Fibroblast of mammary gland (primary cell): ENCODE results near the gene GH1.

Experiments
- DNase-seq: peaks from one replicate; pipeline ENCODE4 v3.0.0-alpha.2; 2010; ENCODE audit warnings: low read depth
- H3K4me3 ChIP-seq: 2 replicates; pipeline ENCODE4 v1.5.1; 2011; ENCODE audit warnings: low read depth, mild to moderate bottlenecking, low read length, moderate library complexity; ENCODE audit not compliant: control insufficient read depth
- CTCF ChIP-seq: conservative IDR thresholded peaks from 2 replicates; pipeline ENCODE4 v1.5.1; 2011; ENCODE audit warnings: low read depth, low read length, inconsistent platforms; ENCODE audit not compliant: control insufficient read depth, insufficient read depth

The GH1 gene

GRCh38 chr17:63943745-63944144 is 25.1 kb upstream of the GH1 start:
- no peak for DNase-seq
- H3K4me3 ChIP-seq: no peak overlapping the region
- peak; percentile 14 for TF ChIP-seq CTCF

- DNase-seq: no peak
- TF ChIP-seq CTCF: no peak
- no peak overlapping the region for H3K4me3 ChIP-seq
These were observed 23.8 kb upstream of the GH1 start for GRCh38 chr17:63942309-63942985.

- no peak for TF ChIP-seq CTCF
- H3K4me3 ChIP-seq: no peak overlapping the region
- no peak for DNase-seq
These were observed 23.1 kb upstream of the GH1 start for GRCh38 chr17:63941751-63942150.

DNA sequence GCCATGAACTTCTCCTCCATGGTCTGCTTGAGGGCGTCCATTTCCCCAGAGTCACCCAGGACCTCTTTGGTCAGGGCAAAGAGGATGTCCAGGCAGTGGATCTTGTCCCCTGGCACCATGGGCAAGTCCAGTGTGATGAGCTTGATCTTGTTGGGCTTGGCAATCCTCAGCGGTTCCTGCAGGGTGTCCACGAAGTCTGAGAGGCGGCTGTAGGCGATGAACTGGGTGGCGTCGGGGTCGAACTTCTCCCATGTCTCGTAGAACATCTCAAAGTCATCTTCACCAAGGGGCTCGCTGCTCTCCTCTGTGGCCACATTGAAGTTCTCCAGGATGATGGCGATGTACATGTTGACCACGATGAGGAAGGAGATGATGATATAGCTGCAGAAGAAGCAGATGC is 22.5 kb upstream of the GH1 start:
- no peak for DNase-seq
- H3K4me3 ChIP-seq: no peak overlapping the region
- TF ChIP-seq CTCF: no peak

DNA sequence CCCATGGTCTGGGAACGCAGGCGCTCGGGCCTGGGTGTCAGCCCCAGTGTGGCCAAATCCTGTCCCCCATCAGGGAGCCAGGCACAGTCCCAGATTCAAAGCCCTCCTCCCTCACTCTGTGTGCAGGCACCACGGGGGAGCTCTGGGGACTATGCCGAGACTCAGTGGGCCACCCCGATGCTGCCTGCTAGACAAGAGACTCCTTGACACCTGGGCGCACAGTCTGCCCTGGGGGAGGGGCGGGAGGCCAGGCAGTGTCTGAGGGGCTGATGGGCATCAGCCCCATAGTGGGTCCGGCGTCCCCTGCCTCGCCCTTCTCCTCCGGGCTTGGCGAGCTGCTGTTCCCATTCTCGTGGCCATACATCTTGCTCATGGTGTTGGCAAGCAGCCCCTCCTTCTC is 21.9 kb upstream of the GH1 start:
- no peak for DNase-seq
- TF ChIP-seq CTCF: no peak
- H3K4me3 ChIP-seq: no peak overlapping the region

DNA sequence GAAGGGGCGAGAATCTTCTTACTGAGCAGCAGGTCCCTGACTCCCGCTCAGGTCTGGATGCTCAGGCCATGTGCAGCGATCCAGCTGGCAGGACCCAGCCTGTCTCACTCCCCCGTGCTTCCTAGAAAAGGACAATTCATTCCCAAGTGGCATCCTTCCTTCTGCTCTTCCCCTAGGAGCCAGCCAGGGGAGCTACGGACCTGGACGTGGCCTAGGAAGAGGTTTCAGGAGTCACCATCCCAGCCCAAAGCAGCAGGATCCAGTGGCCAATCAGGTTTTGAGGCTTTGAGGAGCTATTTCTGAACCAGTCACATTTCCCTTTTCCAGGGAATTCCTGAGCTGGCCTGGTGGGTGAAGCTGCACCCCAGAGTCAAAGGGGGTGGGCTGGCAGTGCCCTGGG is 21.2 kb upstream of the GH1 start:
- DNase-seq: no peak
- no peak for TF ChIP-seq CTCF
- H3K4me3 ChIP-seq: no peak overlapping the region

DNA sequence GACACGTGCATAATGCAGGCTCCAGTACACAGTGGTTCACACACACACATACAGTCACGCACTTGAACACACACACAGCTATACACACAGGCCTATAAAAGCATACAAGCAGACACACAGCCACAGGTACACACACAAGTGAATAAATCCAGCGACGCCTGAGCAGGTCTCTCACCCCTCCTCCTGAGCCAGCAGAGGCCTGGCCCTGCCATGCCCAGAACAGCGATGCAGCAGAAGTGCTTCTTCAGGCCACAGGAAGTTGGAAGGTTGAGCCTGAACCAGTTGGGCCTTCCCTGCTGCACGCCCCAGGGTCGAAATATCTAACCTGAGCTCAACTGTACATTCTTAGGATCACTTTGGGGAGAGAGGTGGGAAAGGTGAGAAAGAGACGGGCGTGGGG is 20.8 kb upstream of the GH1 start:
- no peak for TF ChIP-seq CTCF
- DNase-seq: no peak
- H3K4me3 ChIP-seq: no peak overlapping the region
